HUDEP-2 (cell line): ENCODE measurements around the gene PCSK4.
"Not testable (repeated sequence)": the region's sequence is repeated elsewhere in the genome, so short reads cannot be mapped to it uniquely, and the experiment has no call there.

Experiments used
- DNase-seq, 76 experiments: peaks; one replicate each; lab custom pipeline; 2025; ENCODE audit not compliant: unreplicated experiment in 76 of 76; lab: John Stamatoyannopoulos, UW

Gene PCSK4

GRCh38 chr19:1490311-1491113, at the start of gene PCSK4:
Gene PCSK4 (minus strand): TSS chr19:1490350. CDS start chr19:1490346, 4 bp downstream.
- peak; percentile 89 to 100 (median 100) for DNase-seq

DNA sequence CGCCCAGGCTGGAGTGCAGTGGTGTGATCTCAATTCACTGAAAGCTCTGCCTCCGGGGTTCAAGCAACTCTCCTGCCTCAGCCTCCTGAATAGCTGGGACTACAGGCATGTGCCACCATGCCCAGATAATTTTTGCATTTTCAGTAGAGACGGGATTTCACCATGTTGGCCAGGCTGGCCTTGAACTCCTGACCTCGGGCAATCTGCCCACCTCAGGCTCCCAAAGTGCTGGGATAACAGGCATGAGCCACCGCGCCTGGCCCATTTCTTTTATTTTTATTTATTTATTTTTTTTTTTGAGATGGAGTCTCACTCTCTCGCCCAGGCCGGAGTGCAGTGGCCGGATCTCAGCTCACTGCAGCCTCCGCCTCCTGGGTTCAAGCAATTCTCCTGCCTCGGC, 49.6 kb upstream of the PCSK4 start:
- not testable (repeated sequence) for DNase-seq

GRCh38 chr19:1538978-1539377, 48.8 kb upstream of the PCSK4 start:
- DNase-seq = no peak

DNA sequence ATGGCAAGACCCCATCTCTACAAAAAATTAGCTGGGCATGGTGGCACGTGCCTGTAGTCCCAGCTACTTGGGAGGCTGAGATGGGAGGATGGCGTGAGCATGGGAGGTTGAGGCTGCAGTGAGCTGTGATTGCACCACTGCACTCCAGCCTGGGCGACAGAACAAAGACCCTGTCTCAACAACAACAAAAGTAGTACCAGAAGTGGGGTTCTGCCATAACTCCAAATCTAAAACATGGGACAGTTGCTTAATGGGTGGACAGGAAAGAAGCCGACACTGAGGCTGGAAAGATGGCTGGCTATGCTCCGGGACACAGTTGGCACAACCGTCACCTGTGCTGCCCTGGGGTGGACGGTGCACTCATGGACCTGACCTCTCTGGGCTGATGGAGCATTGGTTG, 45.5 kb upstream of the PCSK4 start:
- not testable (repeated sequence) for DNase-seq

DNA sequence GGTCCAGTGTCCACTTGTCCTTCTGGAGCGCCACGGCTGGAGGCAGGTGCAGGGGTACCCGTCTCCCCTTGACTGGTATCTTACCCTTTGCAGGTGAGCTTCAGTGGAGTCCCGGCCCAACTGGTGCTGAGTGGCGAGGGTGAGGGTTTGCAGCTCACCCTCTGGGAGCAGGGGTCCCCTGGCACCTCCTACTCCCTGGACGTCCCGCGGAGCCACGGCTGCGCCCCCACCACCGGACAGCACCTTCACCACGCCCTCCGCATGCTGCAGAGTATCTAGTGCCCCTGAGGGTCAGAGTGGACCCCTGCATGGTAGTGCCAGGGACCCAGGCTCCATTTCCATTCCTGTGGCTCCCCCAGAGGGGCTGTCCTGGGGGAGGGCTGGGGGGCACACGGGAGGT, 44.8 kb upstream of the PCSK4 start:
- no peak for DNase-seq

GRCh38 chr19:1533510-1534150, 43.5 kb upstream of the PCSK4 start:
- no peak for DNase-seq

- DNase-seq = no peak
These were observed 41.9 kb upstream of the PCSK4 start for GRCh38 chr19:1532003-1532402.

GRCh38 chr19:1531587-1531986, 41.4 kb upstream of the PCSK4 start:
- no peak for DNase-seq

GRCh38 chr19:1530856-1531255, 40.7 kb upstream of the PCSK4 start:
- not testable (repeated sequence) for DNase-seq

DNA sequence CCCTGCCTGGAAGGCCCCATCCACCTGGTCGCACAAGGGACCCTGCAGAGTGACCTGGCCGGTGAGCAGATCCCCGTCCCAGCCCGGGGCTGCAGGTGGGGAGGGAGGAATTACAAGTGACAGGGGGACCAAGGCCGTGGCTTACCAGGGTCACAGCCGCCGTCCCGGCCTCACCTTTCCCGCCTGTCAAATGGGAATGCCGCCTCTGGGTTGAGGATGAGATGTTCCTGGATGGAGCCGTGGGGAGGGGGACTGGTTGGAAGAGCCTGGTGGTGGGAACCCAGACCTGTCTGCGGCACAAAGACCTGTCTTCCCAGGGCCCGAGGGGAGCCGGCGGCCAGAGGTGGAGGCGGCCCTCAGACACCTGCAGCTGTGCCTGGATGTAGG, 39.3 kb upstream of the PCSK4 start:
- no peak for DNase-seq

GRCh38 chr19:1528596-1529429, 38.7 kb upstream of the PCSK4 start:
- no peak for DNase-seq

DNA sequence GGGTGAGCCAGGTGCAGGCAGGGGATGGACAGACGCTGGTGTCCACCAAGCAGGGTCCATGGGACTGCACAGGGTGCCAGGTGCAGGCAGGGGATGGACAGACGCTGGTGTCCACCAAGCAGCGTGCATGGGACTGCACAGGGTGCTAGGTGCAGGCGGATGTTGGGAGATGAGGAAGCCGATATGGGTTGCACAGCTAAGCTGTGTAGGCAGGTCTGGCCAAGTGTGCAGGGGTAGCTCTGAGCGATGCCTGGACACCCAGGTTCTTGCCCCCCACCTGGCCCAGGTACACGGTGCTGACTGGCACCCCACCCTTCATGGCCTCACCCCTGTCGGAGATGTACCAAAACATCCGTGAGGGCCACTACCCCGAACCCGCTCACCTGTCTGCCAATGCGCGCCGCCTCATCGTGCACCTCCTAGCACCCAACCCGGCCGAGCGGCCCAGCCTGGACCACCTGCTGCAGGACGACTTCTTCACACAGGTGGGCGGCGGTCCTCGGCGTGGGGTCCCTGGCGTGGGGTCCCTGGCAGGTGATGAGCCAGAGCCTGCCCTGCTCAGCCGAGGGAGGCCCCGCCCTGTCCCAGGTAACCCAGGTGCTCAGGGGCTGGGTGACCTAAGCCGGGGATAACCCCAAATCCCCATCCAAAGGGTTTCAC, 37.6 kb upstream of the PCSK4 start:
- DNase-seq = no peak

- no peak for DNase-seq
These were observed 37.0 kb upstream of the PCSK4 start for GRCh38 chr19:1526979-1527649.

DNA sequence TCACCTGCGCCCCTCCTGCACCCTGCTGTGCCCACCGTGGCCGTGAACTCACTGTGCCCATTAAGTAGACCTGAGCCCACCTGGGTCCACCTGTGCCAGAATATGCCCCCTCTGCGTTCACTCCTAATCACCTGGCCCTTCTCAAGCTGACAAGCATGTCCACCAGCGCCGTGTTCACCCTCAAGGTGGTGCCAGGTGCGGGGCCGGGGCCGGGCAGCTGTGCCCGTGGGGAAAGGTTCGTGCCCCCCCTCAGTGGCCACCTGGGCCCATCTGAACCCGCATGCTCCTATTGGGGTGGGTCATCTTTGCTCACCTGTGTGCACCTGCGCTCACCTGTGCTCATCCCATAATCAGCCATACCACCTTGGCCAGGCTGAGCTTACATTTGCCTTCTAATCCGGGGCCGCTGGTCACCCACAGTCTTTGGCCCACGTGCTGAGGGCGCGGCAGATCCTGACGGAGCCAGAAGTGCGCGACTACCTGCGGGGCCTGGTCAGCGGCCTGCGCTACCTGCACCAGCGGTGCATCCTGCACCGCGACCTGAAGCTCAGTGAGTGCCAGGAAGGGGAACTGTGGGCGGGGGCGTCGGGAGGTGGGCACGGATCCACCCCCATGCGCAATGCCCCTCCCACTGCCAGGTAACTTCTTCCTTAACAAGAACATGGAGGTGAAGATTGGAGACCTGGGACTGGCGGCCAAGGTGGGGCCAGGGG, 36.1 kb upstream of the PCSK4 start:
- no peak for DNase-seq

GRCh38 chr19:1525343-1525742, 35.2 kb upstream of the PCSK4 start:
- no peak for DNase-seq

GRCh38 chr19:1524972-1525325, 34.8 kb upstream of the PCSK4 start:
- peak in 3 of 76 experiments; percentile 16 to 24 (median 23) for DNase-seq

GRCh38 chr19:1524287-1524971, 34.3 kb upstream of the PCSK4 start:
- DNase-seq = no peak

GRCh38 chr19:1523412-1524286, 33.5 kb upstream of the PCSK4 start, which contains the start of gene PLK5:
Gene PLK5 (plus strand): TSS chr19:1524077. CDS start chr19:1526997, 2,920 bp downstream.
- DNase-seq = no peak
